HEK293 (cell line): Measurements from ENCODE around the gene SH3TC1.
A peak's percentile ranks its signal among the peaks of the same experiment; 100 is the strongest.

ENCODE experiments used
- CTCF ChIA-PET: fragments of 350-600 bp; formaldehyde crosslinking; extraction: SDS; loops from one replicate; lab custom pipeline; 2021; ENCODE audit warnings: antibody characterized with exemption; lab: Yijun Ruan, JAX
- POLR2A ChIA-PET: fragments of 300-600 bp; formaldehyde crosslinking; extraction: SDS; loops from one replicate; lab custom pipeline; 2020; ENCODE audit warnings: antibody characterized with exemption, inconsistent platforms; lab: Yijun Ruan, JAX
- H3K27ac ChIP-seq: fragments of 200-500 bp; sonication (Bioruptor generic); 2 replicates; pipeline ENCODE4 v1.5.1; 2014; ENCODE audit warnings: low read depth, low read length, control low read depth, inconsistent platforms; ENCODE audit errors: extremely low read depth
- H3K36me3 ChIP-seq, 2 experiments: fragments of 200-500 bp in 1 of 2; sonication (Bioruptor generic) in 1 of 2; 1 replicate in 1 of 2; 2 replicates in 1 of 2; pipeline ENCODE4 v1.5.1; 2014 to 2017; ENCODE audit warnings: inconsistent platforms in 2 of 2, low read length in 2 of 2; ENCODE audit not compliant: control insufficient read depth in 2 of 2, insufficient read depth in 1 of 2
- H3K4me1 ChIP-seq: fragments of 200-500 bp; sonication (Bioruptor generic); 2 replicates; pipeline ENCODE4 v1.5.1; 2014; ENCODE audit warnings: mild to moderate bottlenecking, low read length, inconsistent platforms; ENCODE audit not compliant: control insufficient read depth, insufficient read depth
- H3K4me3 ChIP-seq: 2 replicates; pipeline ENCODE4 v1.5.1; 2011; ENCODE audit warnings: low read depth, mild to moderate bottlenecking, control low read depth, low read length, moderate library complexity
- H3K9me3 ChIP-seq: fragments of 200-500 bp; sonication (Bioruptor generic); 2 replicates; pipeline ENCODE4 v1.5.1; 2014; ENCODE audit warnings: low read depth, low read length, inconsistent platforms; ENCODE audit not compliant: control insufficient read depth, insufficient read depth
- AEBP2 ChIP-seq: fragments of 450-650 bp; formaldehyde crosslinking; IDR thresholded peaks from 2 replicates; pipeline ENCODE4 v1.5.1; 2016; ENCODE audit warnings: missing biosample characterization, missing genetic modification characterization, borderline replicate concordance
- HIC1 ChIP-seq: fragments of 450-650 bp; formaldehyde crosslinking; IDR thresholded peaks from 2 replicates; pipeline ENCODE4 v1.5.1; 2016; ENCODE audit warnings: missing biosample characterization, missing genetic modification characterization
- KLF9 ChIP-seq: fragments of 450-650 bp; formaldehyde crosslinking; IDR thresholded peaks from 2 replicates; pipeline ENCODE4 v1.5.1; 2016; ENCODE audit warnings: missing biosample characterization, missing genetic modification characterization, low read depth
- ZNF280C ChIP-seq: fragments of 450-650 bp; formaldehyde crosslinking; IDR thresholded peaks from 2 replicates; pipeline ENCODE4 v1.5.1; 2016; ENCODE audit warnings: missing biosample characterization, missing genetic modification characterization
- ZNF426 ChIP-seq: fragments of 450-650 bp; formaldehyde crosslinking; IDR thresholded peaks from 2 replicates; pipeline ENCODE4 v1.5.1; 2017; ENCODE audit warnings: missing biosample characterization, missing genetic modification characterization, mild to moderate bottlenecking, inconsistent platforms, moderate library complexity
- ZNF514 ChIP-seq: fragments of 450-650 bp; formaldehyde crosslinking; IDR thresholded peaks from 2 replicates; pipeline ENCODE4 v1.5.1; 2016; ENCODE audit warnings: missing biosample characterization, missing genetic modification characterization
- ZNF544 ChIP-seq: fragments of 450-650 bp; formaldehyde crosslinking; IDR thresholded peaks from 2 replicates; pipeline ENCODE4 v1.5.0; 2017; ENCODE audit warnings: missing biosample characterization, missing genetic modification characterization
- ZNF610 ChIP-seq: fragments of 450-650 bp; formaldehyde crosslinking; IDR thresholded peaks from 2 replicates; pipeline ENCODE4 v1.5.1; 2016; ENCODE audit warnings: missing biosample characterization, missing genetic modification characterization, borderline replicate concordance
- ZNF624 ChIP-seq: fragments of 450-650 bp; formaldehyde crosslinking; IDR thresholded peaks from 2 replicates; pipeline ENCODE4 v1.5.1; 2017; ENCODE audit warnings: missing biosample characterization, missing genetic modification characterization
- ZNF670 ChIP-seq: fragments of 450-650 bp; formaldehyde crosslinking; IDR thresholded peaks from 2 replicates; pipeline ENCODE4 v1.5.1; 2016; ENCODE audit warnings: missing biosample characterization, missing genetic modification characterization, low read depth
- ZNF791 ChIP-seq: fragments of 450-650 bp; formaldehyde crosslinking; IDR thresholded peaks from 2 replicates; pipeline ENCODE4 v1.5.1; 2016; ENCODE audit warnings: missing biosample characterization, missing genetic modification characterization
- TF ChIP-seq, protein P1 (sequence below): fragments of 450-650 bp; formaldehyde crosslinking; IDR thresholded peaks from 2 replicates; pipeline ENCODE4 v1.5.1; 2016; ENCODE audit warnings: missing biosample characterization, missing genetic modification characterization

Gene SH3TC1

DNA sequence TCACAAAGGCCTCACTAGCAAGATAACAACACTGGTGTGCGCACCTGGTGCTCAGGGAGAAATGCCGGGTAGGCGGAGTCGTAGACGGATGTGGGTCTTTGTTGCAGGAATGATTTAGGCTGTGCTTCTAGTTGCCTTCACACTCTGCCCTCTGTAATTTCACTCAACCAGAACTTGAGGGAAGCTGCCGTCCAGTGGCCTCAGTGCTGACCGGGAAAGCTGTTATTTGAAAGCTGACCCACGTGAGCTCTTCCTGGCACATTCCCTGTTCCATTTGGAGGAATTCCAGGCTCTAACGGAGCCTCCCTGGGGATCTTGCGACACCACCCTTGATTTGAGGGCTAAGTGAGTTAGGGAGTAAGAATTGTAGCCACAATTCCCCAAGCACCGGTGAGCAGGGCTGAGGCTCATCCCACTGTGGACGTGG is 15.9 kb downstream of the SH3TC1 start:
- POLR2A ChIA-PET: no interaction called here
- CTCF ChIA-PET: no interaction called here
- no peak overlapping the region for H3K27ac ChIP-seq

GRCh38 chr4:8215641-8216442 is 16.8 kb downstream of the SH3TC1 start:
- no peak for TF ChIP-seq KLF9
- no peak for TF ChIP-seq ZNF280C (tag by site-specific recombination)
- TF ChIP-seq ZNF670 (tag by site-specific recombination): no peak
- no peak for TF ChIP-seq ZNF426 (tag by site-specific recombination)
- no peak for TF ChIP-seq HIC1
- no peak for TF ChIP-seq ZNF544 (tag by site-specific recombination)
- TF ChIP-seq ZNF610 (tag by site-specific recombination): no peak
- no peak for TF ChIP-seq AEBP2 (tag by site-specific recombination)
- TF ChIP-seq ZNF624 (tag by site-specific recombination): no peak
- Histone ChIP-seq H3K9me3 (no peaks in the 10 kb centered on the region), H3K4me1 (no peaks in the 10 kb centered on the region), H3K36me3 (peaks cover 0 to 13% of the 10 kb centered on the region in 2 experiments; a peak in 1 of 3 replicates), H3K4me3 (no peak overlapping the region), H3K27ac (no peak overlapping the region)
- POLR2A ChIA-PET: no interaction called here
- CTCF ChIA-PET: no interaction called here

More for the DNA sequence above, 15.9 kb downstream of the SH3TC1 start:
- Histone ChIP-seq H3K9me3 (no peaks in the 10 kb centered on the region), H3K4me3 (no peak overlapping the region), H3K4me1 (no peaks in the 10 kb centered on the region), H3K36me3 (peaks cover 0 to 13% of the 10 kb centered on the region in 2 experiments; a peak in 1 of 3 replicates)
- TF ChIP-seq, protein P1, sequence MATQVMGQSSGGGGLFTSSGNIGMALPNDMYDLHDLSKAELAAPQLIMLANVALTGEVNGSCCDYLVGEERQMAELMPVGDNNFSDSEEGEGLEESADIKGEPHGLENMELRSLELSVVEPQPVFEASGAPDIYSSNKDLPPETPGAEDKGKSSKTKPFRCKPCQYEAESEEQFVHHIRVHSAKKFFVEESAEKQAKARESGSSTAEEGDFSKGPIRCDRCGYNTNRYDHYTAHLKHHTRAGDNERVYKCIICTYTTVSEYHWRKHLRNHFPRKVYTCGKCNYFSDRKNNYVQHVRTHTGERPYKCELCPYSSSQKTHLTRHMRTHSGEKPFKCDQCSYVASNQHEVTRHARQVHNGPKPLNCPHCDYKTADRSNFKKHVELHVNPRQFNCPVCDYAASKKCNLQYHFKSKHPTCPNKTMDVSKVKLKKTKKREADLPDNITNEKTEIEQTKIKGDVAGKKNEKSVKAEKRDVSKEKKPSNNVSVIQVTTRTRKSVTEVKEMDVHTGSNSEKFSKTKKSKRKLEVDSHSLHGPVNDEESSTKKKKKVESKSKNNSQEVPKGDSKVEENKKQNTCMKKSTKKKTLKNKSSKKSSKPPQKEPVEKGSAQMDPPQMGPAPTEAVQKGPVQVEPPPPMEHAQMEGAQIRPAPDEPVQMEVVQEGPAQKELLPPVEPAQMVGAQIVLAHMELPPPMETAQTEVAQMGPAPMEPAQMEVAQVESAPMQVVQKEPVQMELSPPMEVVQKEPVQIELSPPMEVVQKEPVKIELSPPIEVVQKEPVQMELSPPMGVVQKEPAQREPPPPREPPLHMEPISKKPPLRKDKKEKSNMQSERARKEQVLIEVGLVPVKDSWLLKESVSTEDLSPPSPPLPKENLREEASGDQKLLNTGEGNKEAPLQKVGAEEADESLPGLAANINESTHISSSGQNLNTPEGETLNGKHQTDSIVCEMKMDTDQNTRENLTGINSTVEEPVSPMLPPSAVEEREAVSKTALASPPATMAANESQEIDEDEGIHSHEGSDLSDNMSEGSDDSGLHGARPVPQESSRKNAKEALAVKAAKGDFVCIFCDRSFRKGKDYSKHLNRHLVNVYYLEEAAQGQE (tag by site-specific recombination): peak; percentile 65; the same call in 1 of the 2 replicates
- TF ChIP-seq ZNF791 (no peak), ZNF514 (tag by site-specific recombination) (no peak)
